Thyroid gland (tissue), 4 donors: Measurements from ENCODE around the gene HLCS.

Experiments
- POLR2A ChIP-seq, 2 donors: fragments of 450-650 bp; IDR thresholded peaks; one replicate each; pipeline ENCODE4 v1.6.1; 2017; ENCODE audit warnings: antibody characterized with exemption in 2 of 2, mild to moderate bottlenecking in 2 of 2, moderate library complexity in 1 of 2
- TF ChIP-seq, protein P1 (sequence below), 6 experiments: fragments of 200-600 bp in 3 of 6; fragments of 450-650 bp in 3 of 6; sonication (generic) in 3 of 6; IDR thresholded peaks; one replicate each; pipeline ENCODE4 v1.5.1; 2016 to 2019; ENCODE audit warnings: antibody characterized with exemption in 6 of 6, mild to moderate bottlenecking in 2 of 6, inconsistent platforms in 1 of 6, moderate library complexity in 1 of 6

GRCh38 chr21:36860736-36861594 lies 105.5 kb downstream of the HLCS start:
- TF ChIP-seq, protein P1, sequence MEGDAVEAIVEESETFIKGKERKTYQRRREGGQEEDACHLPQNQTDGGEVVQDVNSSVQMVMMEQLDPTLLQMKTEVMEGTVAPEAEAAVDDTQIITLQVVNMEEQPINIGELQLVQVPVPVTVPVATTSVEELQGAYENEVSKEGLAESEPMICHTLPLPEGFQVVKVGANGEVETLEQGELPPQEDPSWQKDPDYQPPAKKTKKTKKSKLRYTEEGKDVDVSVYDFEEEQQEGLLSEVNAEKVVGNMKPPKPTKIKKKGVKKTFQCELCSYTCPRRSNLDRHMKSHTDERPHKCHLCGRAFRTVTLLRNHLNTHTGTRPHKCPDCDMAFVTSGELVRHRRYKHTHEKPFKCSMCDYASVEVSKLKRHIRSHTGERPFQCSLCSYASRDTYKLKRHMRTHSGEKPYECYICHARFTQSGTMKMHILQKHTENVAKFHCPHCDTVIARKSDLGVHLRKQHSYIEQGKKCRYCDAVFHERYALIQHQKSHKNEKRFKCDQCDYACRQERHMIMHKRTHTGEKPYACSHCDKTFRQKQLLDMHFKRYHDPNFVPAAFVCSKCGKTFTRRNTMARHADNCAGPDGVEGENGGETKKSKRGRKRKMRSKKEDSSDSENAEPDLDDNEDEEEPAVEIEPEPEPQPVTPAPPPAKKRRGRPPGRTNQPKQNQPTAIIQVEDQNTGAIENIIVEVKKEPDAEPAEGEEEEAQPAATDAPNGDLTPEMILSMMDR (IDR thresholded peaks at IDR 0.05): no peak
- no peak for TF ChIP-seq POLR2A (IDR thresholded peaks at IDR 0.05)
